ENCODE data around the gene SEC14L1. TPM values are rescaled to one million over a fixed set of nuclear protein-coding genes. Genes with fewer than 3 reads are reported as not detected.

The SEC14L1 gene
- total RNA-seq, 1 donor from 2014 or later = 93.2 TPM

DNA sequence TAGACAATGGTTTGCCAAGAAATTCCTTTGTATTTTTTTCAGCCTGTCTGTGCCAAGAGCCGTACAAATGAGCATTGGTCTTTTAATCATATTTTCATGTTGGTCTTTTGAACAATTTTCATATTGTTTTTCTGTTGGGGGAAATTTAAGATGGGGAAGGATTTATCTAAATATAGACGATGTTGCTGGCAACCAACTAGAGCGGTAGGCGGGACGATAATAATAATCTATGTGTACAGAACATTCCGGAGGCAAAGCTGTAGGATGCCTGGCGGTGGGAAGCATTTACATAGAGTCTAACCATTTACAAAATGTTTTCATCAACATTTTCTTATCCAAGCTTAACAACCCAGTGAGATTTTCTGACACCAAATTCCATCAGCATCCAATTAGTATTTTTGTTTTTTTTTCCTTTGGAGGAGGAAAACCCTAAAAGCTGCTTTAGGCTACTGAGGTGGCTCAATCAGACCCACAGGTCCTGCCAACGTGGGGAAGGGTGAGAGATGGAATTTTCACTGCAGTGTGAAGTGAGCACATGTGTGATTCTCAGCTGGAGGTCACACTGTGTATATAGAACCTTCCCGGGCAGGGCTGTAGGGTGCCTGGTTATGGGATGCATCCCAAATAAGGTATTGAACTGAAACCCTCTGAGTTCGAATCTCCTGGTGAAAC, 11.7 kb upstream of the SEC14L1 start:
- no peaks in the 10 kb centered on the region for H3K36me3 ChIP-seq (ENCODE audit: insufficient read depth, low read length)
- H3K27ac ChIP-seq (ENCODE audit: low read depth, low read length) = no peak overlapping the region
- no peaks in the 10 kb centered on the region for H3K79me2 ChIP-seq (ENCODE audit: insufficient read depth, low read length)
- Mint-ChIP-seq H3K36me3 (ENCODE audit: low read depth, unreplicated experiment) (no peaks in the 10 kb centered on the region), H3K4me3 (ENCODE audit: unreplicated experiment) (no peak overlapping the region), H3K9me3 (ENCODE audit: unreplicated experiment) (peaks cover 1% of the 10 kb centered on the region), H3K27me3 (ENCODE audit: low read depth, unreplicated experiment) (no peaks in the 10 kb centered on the region), H3K27ac (ENCODE audit: unreplicated experiment) (no peak overlapping the region), H3K4me1 (ENCODE audit: low read depth, unreplicated experiment) (peaks cover 37% of the 10 kb centered on the region)
- TF ChIP-seq EZH2 (IDR thresholded peaks at IDR 0.05; ENCODE audit: insufficient read depth, low read length) = no peak
- no peak overlapping the region for H2AFZ ChIP-seq (ENCODE audit: low read depth, low read length)
- no peaks in the 10 kb centered on the region for H4K20me1 ChIP-seq (ENCODE audit: insufficient read depth, low read length)
- H3K9me3 ChIP-seq (ENCODE audit: insufficient read depth, low read depth, low read length) = no peaks in the 10 kb centered on the region
- no peak overlapping the region for H3K9ac ChIP-seq (ENCODE audit: low read length)
- H3K4me2 ChIP-seq (ENCODE audit: low read length) = no peak overlapping the region
- no peak overlapping the region for H3K4me3 ChIP-seq (ENCODE audit: insufficient read depth, low read depth, low read length)
- H3K4me1 ChIP-seq (ENCODE audit: insufficient read depth, low read length) = peaks cover 39% of the 10 kb centered on the region
- DNase-seq (ENCODE audit: low read depth) = no peak
- H3K27me3 ChIP-seq (ENCODE audit: insufficient read depth, low read length) = no peaks in the 10 kb centered on the region
- FAIRE-seq = no peak

DNA sequence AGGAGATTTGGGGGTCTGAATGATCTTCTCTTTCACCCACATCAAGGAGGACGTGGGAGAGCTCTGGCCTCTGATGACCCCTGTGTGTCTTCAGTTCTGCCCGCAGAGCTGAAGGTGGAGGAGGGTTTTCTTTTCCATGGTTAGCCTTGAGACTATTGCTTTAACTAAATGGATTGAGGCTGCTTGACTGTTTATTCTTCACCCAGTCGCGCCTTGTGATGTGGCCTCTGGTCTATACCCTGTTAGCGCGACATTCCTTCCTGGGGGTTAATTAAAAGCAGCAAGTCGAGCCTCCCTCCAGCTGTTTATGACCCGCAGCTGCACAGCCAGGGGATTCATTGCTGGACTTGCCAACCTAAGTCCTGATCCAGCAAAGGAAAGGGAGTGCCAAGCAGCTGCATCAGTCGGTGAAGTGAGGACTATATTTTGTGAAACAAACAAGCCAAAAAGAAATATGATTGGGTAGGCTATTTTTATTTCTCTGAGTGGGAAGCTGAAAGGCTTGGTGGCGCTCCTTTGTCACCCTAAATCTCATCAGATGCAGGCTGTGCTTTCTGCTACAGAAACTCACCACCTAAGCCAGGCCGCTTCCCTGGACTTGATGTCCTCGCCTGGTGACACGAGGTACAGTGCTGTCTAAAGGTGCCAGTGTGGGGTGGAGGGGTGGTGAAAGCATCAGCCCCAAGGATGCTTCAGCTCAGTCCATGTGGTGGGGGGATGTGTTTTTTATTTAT, 11.0 kb upstream of the SEC14L1 start:
- peaks cover 31% of the 10 kb centered on the region for H3K4me1 Mint-ChIP-seq (ENCODE audit: low read depth, unreplicated experiment)

DNA sequence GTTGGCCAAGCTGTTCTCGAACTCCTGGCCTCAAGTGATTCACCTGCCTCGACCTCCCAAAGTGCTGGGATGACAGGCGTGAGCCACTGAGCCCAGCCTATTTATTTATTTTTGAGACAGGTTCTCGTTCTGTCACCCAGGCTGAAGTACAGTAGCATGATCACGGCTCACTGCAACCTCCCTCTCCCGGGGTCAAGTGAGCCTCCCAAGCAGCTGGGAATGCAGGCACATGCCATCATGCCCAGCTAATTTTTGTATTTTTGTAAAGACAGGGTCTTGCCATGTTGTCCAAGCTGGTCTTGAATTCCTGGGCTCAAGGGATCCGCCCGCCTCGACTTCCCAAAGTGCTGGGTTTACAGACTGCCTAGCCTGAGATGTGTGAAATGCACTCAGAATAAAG, 10.2 kb upstream of the SEC14L1 start:
- no peak for TF ChIP-seq EZH2 (IDR thresholded peaks at IDR 0.05; ENCODE audit: insufficient read depth, low read length)
- TF ChIP-seq, protein P1, sequence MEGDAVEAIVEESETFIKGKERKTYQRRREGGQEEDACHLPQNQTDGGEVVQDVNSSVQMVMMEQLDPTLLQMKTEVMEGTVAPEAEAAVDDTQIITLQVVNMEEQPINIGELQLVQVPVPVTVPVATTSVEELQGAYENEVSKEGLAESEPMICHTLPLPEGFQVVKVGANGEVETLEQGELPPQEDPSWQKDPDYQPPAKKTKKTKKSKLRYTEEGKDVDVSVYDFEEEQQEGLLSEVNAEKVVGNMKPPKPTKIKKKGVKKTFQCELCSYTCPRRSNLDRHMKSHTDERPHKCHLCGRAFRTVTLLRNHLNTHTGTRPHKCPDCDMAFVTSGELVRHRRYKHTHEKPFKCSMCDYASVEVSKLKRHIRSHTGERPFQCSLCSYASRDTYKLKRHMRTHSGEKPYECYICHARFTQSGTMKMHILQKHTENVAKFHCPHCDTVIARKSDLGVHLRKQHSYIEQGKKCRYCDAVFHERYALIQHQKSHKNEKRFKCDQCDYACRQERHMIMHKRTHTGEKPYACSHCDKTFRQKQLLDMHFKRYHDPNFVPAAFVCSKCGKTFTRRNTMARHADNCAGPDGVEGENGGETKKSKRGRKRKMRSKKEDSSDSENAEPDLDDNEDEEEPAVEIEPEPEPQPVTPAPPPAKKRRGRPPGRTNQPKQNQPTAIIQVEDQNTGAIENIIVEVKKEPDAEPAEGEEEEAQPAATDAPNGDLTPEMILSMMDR (IDR thresholded peaks at IDR 0.05; ENCODE audit: insufficient read depth, low read depth, low read length) = no peak
- peaks cover 27% of the 10 kb centered on the region for H3K4me1 ChIP-seq (ENCODE audit: insufficient read depth, low read length)
- FAIRE-seq = no peak

More for the DNA sequence above, 11.0 kb upstream of the SEC14L1 start:
- Histone ChIP-seq H3K4me2 (ENCODE audit: low read length) (no peak overlapping the region), H3K9ac (ENCODE audit: low read length) (no peak overlapping the region), H2AFZ (ENCODE audit: low read depth, low read length) (no peak overlapping the region), H3K9me3 (ENCODE audit: insufficient read depth, low read depth, low read length) (no peaks in the 10 kb centered on the region), H3K79me2 (ENCODE audit: insufficient read depth, low read length) (no peaks in the 10 kb centered on the region), H3K36me3 (ENCODE audit: insufficient read depth, low read length) (no peaks in the 10 kb centered on the region), H4K20me1 (ENCODE audit: insufficient read depth, low read length) (no peaks in the 10 kb centered on the region), H3K27me3 (ENCODE audit: insufficient read depth, low read length) (no peaks in the 10 kb centered on the region), H3K4me3 (ENCODE audit: insufficient read depth, low read depth, low read length) (no peak overlapping the region), H3K4me1 (ENCODE audit: insufficient read depth, low read length) (peaks cover 32% of the 10 kb centered on the region), H3K27ac (ENCODE audit: low read depth, low read length) (no peak overlapping the region)
- H3K4me3 Mint-ChIP-seq (ENCODE audit: unreplicated experiment) = no peak overlapping the region
- H3K36me3 Mint-ChIP-seq (ENCODE audit: low read depth, unreplicated experiment) = no peaks in the 10 kb centered on the region
- FAIRE-seq (no peak), DNase-seq (ENCODE audit: low read depth) (no peak)
- TF ChIP-seq, protein P1 (IDR thresholded peaks at IDR 0.05; ENCODE audit: insufficient read depth, low read depth, low read length) = no peak
- TF ChIP-seq EZH2 (IDR thresholded peaks at IDR 0.05; ENCODE audit: insufficient read depth, low read length) = no peak
- H3K27me3 Mint-ChIP-seq (ENCODE audit: low read depth, unreplicated experiment) = no peaks in the 10 kb centered on the region
- H3K27ac Mint-ChIP-seq (ENCODE audit: unreplicated experiment) = peak overlapping the region; percentile 66
- peaks cover 1% of the 10 kb centered on the region for H3K9me3 Mint-ChIP-seq (ENCODE audit: unreplicated experiment)

More for the DNA sequence above, 10.2 kb upstream of the SEC14L1 start:
- Histone ChIP-seq H3K9me3 (ENCODE audit: insufficient read depth, low read depth, low read length) (no peaks in the 10 kb centered on the region), H3K27ac (ENCODE audit: low read depth, low read length) (no peak overlapping the region), H3K36me3 (ENCODE audit: insufficient read depth, low read length) (no peaks in the 10 kb centered on the region), H3K4me2 (ENCODE audit: low read length) (no peak overlapping the region), H3K79me2 (ENCODE audit: insufficient read depth, low read length) (no peaks in the 10 kb centered on the region), H3K9ac (ENCODE audit: low read length) (no peak overlapping the region), H3K27me3 (ENCODE audit: insufficient read depth, low read length) (no peaks in the 10 kb centered on the region), H4K20me1 (ENCODE audit: insufficient read depth, low read length) (no peaks in the 10 kb centered on the region), H3K4me3 (ENCODE audit: insufficient read depth, low read depth, low read length) (no peak overlapping the region), H2AFZ (ENCODE audit: low read depth, low read length) (no peak overlapping the region)
- DNase-seq (ENCODE audit: low read depth) = no peak
- H3K4me1 Mint-ChIP-seq (ENCODE audit: low read depth, unreplicated experiment) = peaks cover 24% of the 10 kb centered on the region
- no peak overlapping the region for H3K4me3 Mint-ChIP-seq (ENCODE audit: unreplicated experiment)
- H3K27ac Mint-ChIP-seq (ENCODE audit: unreplicated experiment) = no peak overlapping the region
- H3K36me3 Mint-ChIP-seq (ENCODE audit: low read depth, unreplicated experiment) = no peaks in the 10 kb centered on the region
- H3K27me3 Mint-ChIP-seq (ENCODE audit: low read depth, unreplicated experiment) = no peaks in the 10 kb centered on the region
- H3K9me3 Mint-ChIP-seq (ENCODE audit: unreplicated experiment) = peaks cover 1% of the 10 kb centered on the region
